ENCODE data around the gene COQ8B.

COQ8B gene

GRCh38 chr19:40691421-40692211, 25.1 kb downstream of the COQ8B start:
- DNase-seq (ENCODE audit: low read depth, low spot score) = peak; percentile 15

GRCh38 chr19:40690693-40691420, 25.8 kb downstream of the COQ8B start:
- peak; percentile 91 for DNase-seq (ENCODE audit: low read depth, low spot score)

GRCh38 chr19:40690050-40690692, 26.5 kb downstream of the COQ8B start, which contains the start of gene NUMBL:
NUMBL (minus strand) TSS chr19:40690651; CDS start chr19:40690483, 168 bp downstream.
- DNase-seq (ENCODE audit: low read depth, low spot score) = peak; percentile 32

- peak; percentile 41 for DNase-seq (ENCODE audit: low read depth, low spot score)
Observed at GRCh38 chr19:40689339-40690049, 27.2 kb downstream of the COQ8B start.

GRCh38 chr19:40688987-40689338, 27.7 kb downstream of the COQ8B start:
- no peak for DNase-seq (ENCODE audit: low read depth, low spot score)

- DNase-seq (ENCODE audit: low read depth, low spot score) = no peak
Observed at GRCh38 chr19:40688309-40688708, 28.4 kb downstream of the COQ8B start.

GRCh38 chr19:40687525-40688016, 29.1 kb downstream of the COQ8B start:
- DNase-seq (ENCODE audit: low read depth, low spot score) = no peak

GRCh38 chr19:40686882-40687524, 29.7 kb downstream of the COQ8B start:
- no peak for DNase-seq (ENCODE audit: low read depth, low spot score)

GRCh38 chr19:40685563-40685962, 31.1 kb downstream of the COQ8B start:
- no peak for DNase-seq (ENCODE audit: low read depth, low spot score)

GRCh38 chr19:40685016-40685526, 31.6 kb downstream of the COQ8B start:
- DNase-seq (ENCODE audit: low read depth, low spot score) = no peak

- no peak for DNase-seq (ENCODE audit: low read depth, low spot score)
Observed at GRCh38 chr19:40684280-40684679, 32.4 kb downstream of the COQ8B start.

GRCh38 chr19:40683437-40683836, 33.2 kb downstream of the COQ8B start:
- no peak for DNase-seq (ENCODE audit: low read depth, low spot score)

- no peak for DNase-seq (ENCODE audit: low read depth, low spot score)
Observed at GRCh38 chr19:40682431-40682964, 34.2 kb downstream of the COQ8B start.

GRCh38 chr19:40681039-40681438, 35.6 kb downstream of the COQ8B start:
- DNase-seq (ENCODE audit: low read depth, low spot score) = no peak

- DNase-seq (ENCODE audit: low read depth, low spot score) = no peak
Observed at GRCh38 chr19:40677156-40677555, 39.5 kb downstream of the COQ8B start.

- DNase-seq (ENCODE audit: low read depth, low spot score) = no peak
Observed at GRCh38 chr19:40674291-40674690, 42.4 kb downstream of the COQ8B start.

- DNase-seq (ENCODE audit: low read depth, low spot score) = no peak
Observed at GRCh38 chr19:40673397-40673796, 43.3 kb downstream of the COQ8B start.

GRCh38 chr19:40672573-40673299, 44.0 kb downstream of the COQ8B start:
- DNase-seq (ENCODE audit: low read depth, low spot score) = no peak

GRCh38 chr19:40672038-40672437, 44.6 kb downstream of the COQ8B start:
- DNase-seq (ENCODE audit: low read depth, low spot score) = no peak

GRCh38 chr19:40671404-40671803, 45.3 kb downstream of the COQ8B start:
- no peak for DNase-seq (ENCODE audit: low read depth, low spot score)

Measured in ELF-1 (cell line).